RWPE2 (cell line): ENCODE measurements around the gene CCSER2.
A peak's percentile ranks its signal among the peaks of the same experiment; 100 is the strongest.

Experiments used
- ATAC-seq: fragments of 200-7000 bp; cut with Tn5 transposase; 3 replicates; pipeline ENCODE4 v1.9.1; 2021; ENCODE audit warnings: low read depth
- DNase-seq: peaks from one replicate; pipeline ENCODE4 v3.0.0-alpha.2; 2020; ENCODE audit warnings: low spot score
- H3K27ac ChIP-seq: fragments of 450-650 bp; 2 replicates; pipeline ENCODE4 v1.5.1; 2017; ENCODE audit warnings: mild to moderate bottlenecking; ENCODE audit not compliant: poor library complexity, severe bottlenecking
- H3K27me3 ChIP-seq: fragments of 250-450 bp; sonication (Bioruptor Pico); 2 replicates; pipeline ENCODE4 v1.5.1; 2021; ENCODE audit warnings: mild to moderate bottlenecking, moderate library complexity; ENCODE audit not compliant: insufficient read depth, poor library complexity, severe bottlenecking
- H3K36me3 ChIP-seq: fragments of 250-450 bp; sonication (Bioruptor Pico); 2 replicates; pipeline ENCODE4 v1.5.1; 2020; ENCODE audit warnings: low read depth, mild to moderate bottlenecking, moderate library complexity
- H3K4me1 ChIP-seq: fragments of 250-450 bp; sonication (Bioruptor Pico); 2 replicates; pipeline ENCODE4 v1.5.1; 2021; ENCODE audit warnings: mild to moderate bottlenecking, moderate library complexity; ENCODE audit not compliant: insufficient read depth, poor library complexity, severe bottlenecking
- H3K4me3 ChIP-seq: fragments of 250-450 bp; sonication (Bioruptor Pico); 2 replicates; pipeline ENCODE4 v1.5.1; 2021; ENCODE audit warnings: mild to moderate bottlenecking, moderate library complexity; ENCODE audit not compliant: severe bottlenecking
- H3K9me3 ChIP-seq: fragments of 250-450 bp; sonication (Bioruptor Pico); 2 replicates; pipeline ENCODE4 v1.5.1; 2021; ENCODE audit warnings: mild to moderate bottlenecking, moderate library complexity; ENCODE audit not compliant: severe bottlenecking
- TF ChIP-seq, protein P1 (sequence below): fragments of 450-650 bp; IDR thresholded peaks from one replicate; pipeline ENCODE4 v1.5.1; 2017; ENCODE audit warnings: mild to moderate bottlenecking, moderate library complexity; ENCODE audit not compliant: poor library complexity, severe bottlenecking

The CCSER2 gene

DNA sequence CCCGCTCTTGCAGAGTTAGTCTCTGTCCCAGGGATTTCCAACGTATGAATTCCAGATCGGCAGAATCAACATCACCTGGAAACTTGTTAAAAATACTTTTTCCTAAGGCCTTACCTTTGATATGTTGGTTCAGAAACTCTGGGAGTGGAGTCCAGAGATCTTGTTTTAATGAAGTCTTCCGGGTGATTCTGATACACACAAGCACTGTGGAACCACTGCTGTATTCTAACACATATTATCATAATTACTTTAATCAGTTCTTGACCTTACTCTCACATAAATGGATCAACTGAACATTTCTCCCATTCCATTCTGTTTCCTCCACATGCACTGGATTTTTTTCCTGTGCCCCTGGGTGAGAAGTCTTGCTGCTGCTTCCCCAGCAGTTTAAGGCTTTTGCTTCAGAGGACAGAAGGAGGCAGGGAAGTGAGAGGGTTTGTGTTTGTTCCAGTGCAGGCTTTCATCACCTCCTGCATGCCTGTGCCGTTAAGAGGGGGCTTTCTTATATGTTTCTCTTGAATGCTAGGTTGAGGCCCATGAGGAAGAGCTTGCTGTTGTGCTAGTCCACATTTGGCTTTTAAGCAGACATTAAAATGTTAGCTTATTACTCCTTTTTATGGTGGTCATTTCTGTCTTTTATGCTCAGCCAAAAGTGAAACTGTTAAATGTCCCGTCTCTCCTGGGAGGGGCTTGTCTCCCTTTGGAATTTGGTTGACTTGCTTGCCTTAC lies 32.4 kb downstream of the CCSER2 start:
- H3K27ac ChIP-seq, result no peak overlapping the region
- no peaks in the 10 kb centered on the region for H3K36me3 ChIP-seq
- no peaks in the 10 kb centered on the region for H3K9me3 ChIP-seq
- DNase-seq (no peak), ATAC-seq (peak; percentile 72)
- peak overlapping the region; percentile 23 for H3K4me3 ChIP-seq
- peaks cover 7% of the 10 kb centered on the region for H3K4me1 ChIP-seq
- H3K27me3 ChIP-seq, result no peaks in the 10 kb centered on the region
- TF ChIP-seq, protein P1, sequence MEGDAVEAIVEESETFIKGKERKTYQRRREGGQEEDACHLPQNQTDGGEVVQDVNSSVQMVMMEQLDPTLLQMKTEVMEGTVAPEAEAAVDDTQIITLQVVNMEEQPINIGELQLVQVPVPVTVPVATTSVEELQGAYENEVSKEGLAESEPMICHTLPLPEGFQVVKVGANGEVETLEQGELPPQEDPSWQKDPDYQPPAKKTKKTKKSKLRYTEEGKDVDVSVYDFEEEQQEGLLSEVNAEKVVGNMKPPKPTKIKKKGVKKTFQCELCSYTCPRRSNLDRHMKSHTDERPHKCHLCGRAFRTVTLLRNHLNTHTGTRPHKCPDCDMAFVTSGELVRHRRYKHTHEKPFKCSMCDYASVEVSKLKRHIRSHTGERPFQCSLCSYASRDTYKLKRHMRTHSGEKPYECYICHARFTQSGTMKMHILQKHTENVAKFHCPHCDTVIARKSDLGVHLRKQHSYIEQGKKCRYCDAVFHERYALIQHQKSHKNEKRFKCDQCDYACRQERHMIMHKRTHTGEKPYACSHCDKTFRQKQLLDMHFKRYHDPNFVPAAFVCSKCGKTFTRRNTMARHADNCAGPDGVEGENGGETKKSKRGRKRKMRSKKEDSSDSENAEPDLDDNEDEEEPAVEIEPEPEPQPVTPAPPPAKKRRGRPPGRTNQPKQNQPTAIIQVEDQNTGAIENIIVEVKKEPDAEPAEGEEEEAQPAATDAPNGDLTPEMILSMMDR, result no peak

DNA sequence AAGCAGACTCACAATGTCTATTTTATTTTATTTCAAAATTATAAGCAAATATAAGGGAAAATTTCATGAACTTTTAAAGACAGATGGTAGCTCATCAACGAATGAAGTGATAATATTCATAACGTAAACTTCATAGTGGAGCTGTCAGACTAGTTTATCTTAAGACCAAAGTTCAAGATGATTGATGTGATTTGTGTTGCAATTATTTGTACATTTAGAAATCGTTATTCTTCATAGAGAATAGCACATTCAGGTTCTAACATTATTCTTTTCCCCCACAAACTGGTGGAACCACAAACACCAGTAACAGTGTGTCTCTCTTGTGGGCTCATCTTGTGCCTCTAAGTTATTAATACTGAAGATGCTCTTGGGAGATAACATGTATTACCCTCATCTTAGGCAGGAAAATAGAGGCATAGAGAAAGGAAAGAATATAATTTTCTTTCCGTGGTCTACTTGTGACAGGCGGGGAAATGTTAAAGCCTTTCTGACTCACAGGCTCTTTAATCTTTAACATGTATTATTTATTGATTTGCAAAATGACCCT lies 37.0 kb downstream of the CCSER2 start:
- TF ChIP-seq, protein P1, result no peak
- H3K36me3 ChIP-seq, result no peaks in the 10 kb centered on the region; the same call in 1 of the 2 replicates
- ATAC-seq, result no peak

DNA sequence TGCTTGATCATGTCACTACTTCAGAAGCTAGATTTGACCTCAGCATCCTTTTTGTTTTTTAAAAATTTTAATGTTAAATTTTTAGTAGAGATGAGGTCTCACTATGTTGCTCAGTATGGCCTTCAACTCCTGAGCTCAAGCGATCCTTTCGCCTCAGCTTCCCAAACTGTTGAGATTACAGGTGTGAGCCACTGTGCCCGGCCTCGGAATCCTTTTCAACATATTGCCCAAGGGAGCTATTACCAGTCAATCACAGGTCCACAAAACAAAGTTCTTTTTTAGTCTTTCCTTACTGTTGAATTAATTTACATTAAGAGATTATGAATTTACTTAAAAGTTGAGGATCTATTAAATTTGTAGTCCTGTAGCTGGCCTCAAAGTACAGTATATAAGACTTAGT lies 37.7 kb downstream of the CCSER2 start:
- H3K4me1 ChIP-seq, result peaks cover 10% of the 10 kb centered on the region
- no peak overlapping the region for H3K4me3 ChIP-seq
- DNase-seq, result no peak
- H3K27ac ChIP-seq, result no peak overlapping the region
- TF ChIP-seq, protein P1, result no peak
- peaks cover under 1% of the 10 kb centered on the region; the same call in 1 of the 2 replicates for H3K36me3 ChIP-seq
- H3K27me3 ChIP-seq, result no peaks in the 10 kb centered on the region
- ATAC-seq, result no peak
- H3K9me3 ChIP-seq, result peaks cover 2% of the 10 kb centered on the region

More for the DNA sequence above, 37.0 kb downstream of the CCSER2 start:
- peaks cover 12% of the 10 kb centered on the region for H3K4me1 ChIP-seq
- DNase-seq, result no peak
- no peak overlapping the region for H3K4me3 ChIP-seq
- peaks cover 2% of the 10 kb centered on the region for H3K9me3 ChIP-seq
- H3K27ac ChIP-seq, result no peak overlapping the region
- no peaks in the 10 kb centered on the region for H3K27me3 ChIP-seq

DNA sequence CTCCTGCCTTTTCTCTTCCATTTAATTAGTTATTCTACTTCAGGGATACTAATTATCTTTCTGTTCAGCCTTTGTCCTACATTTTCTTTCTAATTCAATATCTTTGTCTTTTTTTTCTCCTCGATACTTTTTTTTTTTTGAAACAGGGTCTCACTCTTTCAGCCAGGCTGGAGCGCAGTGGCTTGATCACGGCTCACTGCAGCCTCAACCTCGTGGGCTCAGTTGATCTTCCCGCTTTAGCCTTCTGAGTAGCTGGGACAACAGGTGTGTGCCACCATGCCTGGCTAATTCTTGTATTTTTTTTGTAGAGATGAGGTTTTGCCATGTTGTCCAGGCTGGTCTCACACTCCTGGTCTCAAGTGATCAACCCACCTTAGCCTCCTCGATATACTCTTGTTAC lies 38.9 kb downstream of the CCSER2 start:
- ATAC-seq, result no peak
- Histone ChIP-seq H3K9me3 (peaks cover 2% of the 10 kb centered on the region), H3K27ac (no peak overlapping the region), H3K36me3 (peaks cover 12% of the 10 kb centered on the region), H3K4me1 (peaks cover 10% of the 10 kb centered on the region), H3K4me3 (no peak overlapping the region), H3K27me3 (no peaks in the 10 kb centered on the region)
- TF ChIP-seq, protein P1, result no peak
- no peak for DNase-seq

DNA sequence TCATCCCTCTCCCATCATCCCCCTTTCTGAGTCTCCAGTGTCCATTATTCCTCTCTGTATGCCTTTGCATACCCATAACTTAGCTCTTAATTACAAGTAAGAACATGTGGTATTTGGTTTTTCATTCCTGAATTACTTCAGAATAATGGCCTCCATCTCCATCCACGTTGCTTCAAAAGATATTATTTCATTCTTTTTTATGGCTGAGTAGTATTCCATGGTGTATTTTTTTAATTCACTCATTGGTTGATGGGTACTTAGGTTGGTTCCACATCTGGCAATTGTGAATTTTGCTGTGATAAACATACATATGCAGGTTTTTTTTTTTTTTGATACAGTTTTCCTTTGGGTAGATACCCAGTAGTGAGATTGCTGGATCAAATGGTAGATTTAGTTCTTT lies 40.4 kb downstream of the CCSER2 start:
- peaks cover 18% of the 10 kb centered on the region for H3K36me3 ChIP-seq
- H3K4me1 ChIP-seq, result peaks cover 10% of the 10 kb centered on the region
- no peak for ATAC-seq
- TF ChIP-seq, protein P1, result no peak
- peaks cover 2% of the 10 kb centered on the region for H3K9me3 ChIP-seq
- no peaks in the 10 kb centered on the region for H3K27me3 ChIP-seq
- no peak overlapping the region for H3K27ac ChIP-seq
- H3K4me3 ChIP-seq, result no peak overlapping the region
- no peak for DNase-seq
